Effector memory CD4-positive, alpha-beta T cell (primary cell): ENCODE data around the gene PLEKHG3.

Source experiments
- DNase-seq, 3 donors: peaks; one replicate each; pipeline ENCODE4 v3.0.0-alpha.2; 2020
- H3K27ac ChIP-seq: 2 replicates; pipeline ENCODE4 v1.7.0; 2013; ENCODE audit warnings: mild to moderate bottlenecking, low read length, moderate library complexity; ENCODE audit not compliant: insufficient read depth, poor library complexity, severe bottlenecking
- H3K27me3 ChIP-seq: replicated peaks from 2 replicates; pipeline ENCODE4 v1.7.0; 2013; ENCODE audit warnings: mild to moderate bottlenecking, low read length; ENCODE audit not compliant: insufficient read depth, control insufficient read depth, poor library complexity, severe bottlenecking
- H3K36me3 ChIP-seq: 2 replicates; pipeline ENCODE4 v1.7.0; 2013; ENCODE audit warnings: mild to moderate bottlenecking, low read length, moderate library complexity; ENCODE audit not compliant: control insufficient read depth, insufficient read depth
- H3K4me1 ChIP-seq: 2 replicates; pipeline ENCODE4 v1.7.0; 2013; ENCODE audit warnings: low read length, mild to moderate bottlenecking; ENCODE audit not compliant: control insufficient read depth, insufficient read depth, poor library complexity, severe bottlenecking
- H3K4me3 ChIP-seq: 2 replicates; pipeline ENCODE4 v1.7.0; 2013; ENCODE audit warnings: low read length, low read depth, mild to moderate bottlenecking; ENCODE audit not compliant: insufficient read depth, poor library complexity, severe bottlenecking
- H3K9me3 ChIP-seq: 2 replicates; pipeline ENCODE4 v1.7.0; 2013; ENCODE audit warnings: mild to moderate bottlenecking, low read length, moderate library complexity; ENCODE audit not compliant: control insufficient read depth

Gene PLEKHG3

DNA sequence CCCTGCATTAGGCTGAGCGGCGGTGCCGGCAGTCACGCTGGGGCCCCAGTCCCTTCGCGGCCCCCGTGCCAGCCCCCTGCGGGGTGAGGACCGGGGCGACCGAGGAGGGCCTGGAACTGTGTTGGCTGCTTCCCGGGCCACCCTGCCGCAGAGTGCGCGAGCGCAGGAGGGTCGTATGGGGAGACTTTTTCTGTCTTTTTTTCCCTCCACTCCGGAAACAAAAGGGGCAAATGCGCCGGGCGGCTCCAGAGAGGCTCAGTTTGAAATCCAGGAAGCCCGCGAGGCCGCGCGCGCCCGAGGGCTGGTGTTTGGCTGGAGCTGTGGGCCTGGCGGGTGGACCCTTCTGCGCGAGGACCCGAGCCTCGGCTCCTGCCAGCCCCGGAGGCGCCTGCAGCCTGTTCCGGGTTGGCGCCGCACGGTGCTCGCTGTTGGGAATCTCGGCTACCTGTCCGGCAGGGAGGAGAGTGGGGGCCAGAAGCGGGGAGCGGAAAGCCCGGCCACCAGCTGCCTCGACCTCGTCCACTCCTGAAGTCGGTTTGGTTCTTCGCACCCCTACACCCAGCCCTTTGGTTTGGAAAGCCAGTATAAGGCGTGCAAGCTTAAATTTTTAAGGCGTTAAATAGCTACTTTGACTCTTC is 638 bp downstream of the PLEKHG3 start:
- Histone ChIP-seq H3K36me3 (no peaks in the 10 kb centered on the region), H3K27me3 (no peaks in the 10 kb centered on the region), H3K9me3 (no peaks in the 10 kb centered on the region), H3K4me3 (peak overlapping the region; percentile 79), H3K27ac (peak overlapping the region; percentile 90), H3K4me1 (peaks cover 58% of the 10 kb centered on the region)
- DNase-seq, result no peak

DNA sequence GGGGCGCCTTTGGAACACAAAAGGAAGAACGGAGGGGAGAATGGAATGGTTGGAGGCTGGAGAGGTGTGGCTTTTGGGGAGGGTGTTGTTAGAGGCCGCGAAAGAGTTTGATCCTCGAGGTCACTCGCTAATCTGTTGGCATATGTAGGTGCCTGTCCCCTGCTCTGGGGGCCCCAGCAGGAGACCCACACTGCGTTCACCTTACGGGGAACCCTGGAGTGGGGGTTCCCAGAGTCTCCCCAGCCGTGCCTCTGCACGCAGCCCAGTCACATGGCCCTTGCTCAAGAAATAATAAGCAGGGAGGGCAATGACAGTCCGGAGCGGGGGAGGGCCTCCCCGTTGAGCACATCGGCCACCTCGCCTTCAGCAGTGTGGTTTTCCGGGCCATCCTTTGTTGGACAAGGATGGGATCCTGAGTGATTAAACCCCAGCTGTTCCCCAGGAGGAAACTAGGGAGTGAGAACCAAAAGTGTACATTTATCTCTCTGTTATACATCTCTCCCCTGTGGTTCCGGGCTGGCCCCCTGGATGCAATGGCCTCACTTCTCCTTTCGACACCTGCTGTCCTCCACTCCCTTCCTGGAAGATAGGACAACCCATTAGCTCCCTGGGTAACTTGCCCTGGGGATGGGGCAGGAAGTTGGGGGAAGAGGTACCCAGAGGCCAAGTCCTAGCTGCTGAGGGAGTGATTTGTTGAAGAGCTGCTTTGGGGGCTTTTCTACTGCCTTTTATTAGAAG is 1.3 kb downstream of the PLEKHG3 start:
- H3K27ac ChIP-seq, result peak overlapping the region; percentile 90
- H3K27me3 ChIP-seq, result no peaks in the 10 kb centered on the region
- DNase-seq, result no peak
- no peaks in the 10 kb centered on the region for H3K36me3 ChIP-seq
- H3K4me1 ChIP-seq, result peaks cover 65% of the 10 kb centered on the region
- no peaks in the 10 kb centered on the region for H3K9me3 ChIP-seq
- peak overlapping the region; percentile 79 for H3K4me3 ChIP-seq

DNA sequence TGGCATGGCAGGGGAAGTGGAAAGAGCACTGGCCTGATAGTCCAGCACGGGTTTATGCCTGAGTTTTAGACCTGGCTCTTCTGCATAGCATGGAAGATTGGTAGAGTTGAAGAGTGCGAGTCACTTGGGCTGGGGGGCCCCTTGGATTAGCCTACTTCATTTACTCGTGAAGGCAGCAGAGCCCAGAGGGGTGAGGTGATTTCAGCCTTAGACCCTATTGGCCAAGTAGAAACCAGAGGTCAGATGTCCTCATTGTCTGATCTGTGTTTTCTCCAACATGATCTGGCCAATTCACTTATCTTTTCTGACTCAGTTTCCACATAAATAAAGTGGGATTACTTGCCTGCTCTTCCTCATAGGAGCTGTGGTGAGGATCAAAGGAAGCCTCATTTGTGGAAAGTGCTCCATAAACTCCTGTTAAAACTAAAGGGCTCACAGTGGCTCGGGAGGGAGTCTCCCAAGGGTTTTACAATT is 1.9 kb downstream of the PLEKHG3 start:
- Histone ChIP-seq H3K4me1 (peaks cover 70% of the 10 kb centered on the region), H3K9me3 (no peaks in the 10 kb centered on the region), H3K27me3 (no peaks in the 10 kb centered on the region), H3K36me3 (no peaks in the 10 kb centered on the region), H3K27ac (peak overlapping the region; percentile 90), H3K4me3 (peak overlapping the region; percentile 79)
- DNase-seq, result no peak

DNA sequence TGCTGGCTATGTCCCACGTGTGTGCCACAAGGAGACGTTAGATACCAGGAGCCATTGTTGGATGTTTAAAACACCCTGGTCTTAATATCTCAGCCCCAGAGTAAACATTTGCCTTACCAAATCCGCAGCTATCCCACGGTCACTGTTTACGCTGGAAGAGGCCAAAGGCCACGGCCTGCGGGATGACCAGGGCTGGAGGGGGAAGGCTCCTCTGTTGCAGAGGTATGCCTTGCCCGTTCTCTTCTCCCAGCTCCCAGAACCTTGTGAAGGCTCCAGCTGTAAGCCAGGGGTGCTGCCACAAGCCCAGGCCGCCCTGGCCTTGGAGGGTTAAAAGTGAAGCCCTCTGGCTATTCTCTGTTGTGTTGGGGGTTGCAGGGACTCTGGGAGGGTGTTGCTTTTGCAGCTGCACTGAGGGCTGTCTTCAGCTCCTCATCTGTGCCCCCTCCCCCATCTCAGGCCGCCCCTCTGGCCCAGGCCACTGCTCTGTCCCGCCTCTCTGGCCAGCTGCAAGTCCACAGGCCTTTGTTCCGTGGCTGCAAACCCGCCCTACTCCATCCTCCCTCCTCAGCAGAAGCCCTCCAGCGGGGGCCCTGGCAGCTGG is 2.5 kb downstream of the PLEKHG3 start:
- Histone ChIP-seq H3K27ac (peak overlapping the region; percentile 90), H3K4me3 (no peak overlapping the region), H3K27me3 (no peaks in the 10 kb centered on the region), H3K4me1 (peaks cover 70% of the 10 kb centered on the region), H3K9me3 (no peaks in the 10 kb centered on the region), H3K36me3 (no peaks in the 10 kb centered on the region)
- no peak for DNase-seq

DNA sequence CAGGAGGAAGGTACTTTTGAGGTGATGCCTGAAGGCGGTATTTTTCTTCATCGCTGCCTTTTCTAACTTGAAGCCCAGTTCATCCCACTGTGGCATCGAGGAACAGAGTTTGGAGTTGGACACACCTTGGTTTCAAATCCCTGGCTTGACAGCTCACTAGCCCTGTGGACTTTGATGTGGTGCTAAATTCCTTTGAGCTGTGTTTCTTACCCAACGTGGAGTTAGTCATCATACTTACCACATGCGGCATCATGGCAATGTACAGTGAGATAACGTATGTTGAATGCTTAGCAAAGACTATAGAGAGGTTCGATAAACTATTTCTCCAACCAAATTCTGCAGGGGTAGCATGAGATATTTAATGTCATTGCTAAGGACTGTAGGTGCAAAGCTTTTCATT is 3.4 kb downstream of the PLEKHG3 start:
- Histone ChIP-seq H3K27me3 (no peaks in the 10 kb centered on the region), H3K4me3 (no peak overlapping the region), H3K9me3 (no peaks in the 10 kb centered on the region), H3K27ac (peak overlapping the region; percentile 90), H3K4me1 (peaks cover 67% of the 10 kb centered on the region), H3K36me3 (no peaks in the 10 kb centered on the region)
- DNase-seq, result no peak

DNA sequence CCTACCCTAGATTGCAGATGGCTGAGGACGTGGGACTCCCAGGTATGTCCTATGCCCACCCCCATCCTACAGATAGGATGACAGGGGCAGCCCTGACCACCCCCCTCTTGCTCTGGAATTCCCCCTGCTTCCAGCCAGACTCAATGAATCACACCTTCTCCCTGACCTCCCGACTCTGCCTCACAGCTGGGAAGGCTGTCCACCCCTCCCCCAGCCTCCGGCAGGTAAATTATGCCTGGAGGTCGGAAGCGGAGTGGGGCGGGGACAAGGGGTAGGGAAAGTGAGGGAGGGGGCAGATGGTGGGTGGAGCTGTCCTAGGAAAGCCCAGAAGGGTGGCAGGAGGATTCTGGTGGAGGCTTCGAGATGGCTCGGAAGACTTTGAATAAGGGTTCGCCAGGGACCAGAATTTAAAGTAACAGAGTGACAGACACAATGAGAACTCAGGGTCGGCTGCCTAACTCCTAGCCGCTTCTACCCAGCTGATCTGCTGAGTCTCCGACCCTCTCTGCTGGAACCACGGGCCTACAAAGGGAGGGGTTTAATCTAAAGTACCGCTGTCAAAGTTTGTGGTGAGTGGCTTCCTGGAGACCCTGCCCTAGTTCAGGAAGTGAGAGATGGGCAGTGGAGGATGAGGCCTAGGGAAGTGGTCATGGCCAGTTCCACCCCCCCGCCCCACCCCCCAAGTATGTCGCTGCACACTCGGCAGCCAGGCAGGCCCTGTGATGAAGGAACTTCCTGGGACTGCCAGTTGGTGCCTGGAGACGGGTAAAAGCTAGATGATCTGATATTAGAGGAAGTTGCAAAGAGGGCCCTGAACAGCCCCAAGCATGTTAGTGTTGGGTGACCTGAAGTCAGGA is 4.2 kb downstream of the PLEKHG3 start:
- peak overlapping the region; percentile 29 for H3K4me3 ChIP-seq
- peak in 2 of 3 donors; percentile 26 to 38 for DNase-seq
- no peaks in the 10 kb centered on the region for H3K36me3 ChIP-seq
- H3K4me1 ChIP-seq, result peaks cover 60% of the 10 kb centered on the region
- peak overlapping the region; percentile 90 for H3K27ac ChIP-seq
- H3K27me3 ChIP-seq, result no peaks in the 10 kb centered on the region
- H3K9me3 ChIP-seq, result no peaks in the 10 kb centered on the region

DNA sequence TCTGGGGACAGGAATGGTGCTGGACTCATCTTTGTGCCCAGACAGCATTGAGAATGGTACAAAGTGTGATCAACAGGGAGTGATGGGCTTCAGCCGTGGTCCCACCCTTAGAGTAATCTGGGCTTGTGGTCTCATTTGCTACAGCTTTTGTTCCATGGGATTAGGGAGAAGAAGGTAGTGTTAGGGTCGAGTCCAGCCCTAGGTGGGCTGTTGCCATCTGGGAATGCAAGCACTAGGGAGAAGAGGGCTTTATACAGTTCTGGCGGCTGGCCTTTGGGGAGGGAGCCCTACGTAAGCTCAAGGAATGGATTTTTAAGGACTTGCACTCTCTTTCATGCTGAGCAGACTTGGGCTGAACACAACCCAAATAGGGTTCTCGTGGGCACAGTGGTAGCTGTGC is 4.9 kb downstream of the PLEKHG3 start:
- peak overlapping the region; percentile 29 for H3K4me3 ChIP-seq
- no peak for DNase-seq
- H3K36me3 ChIP-seq, result no peaks in the 10 kb centered on the region
- H3K4me1 ChIP-seq, result peaks cover 54% of the 10 kb centered on the region
- peak overlapping the region; percentile 90 for H3K27ac ChIP-seq
- no peaks in the 10 kb centered on the region for H3K27me3 ChIP-seq
- H3K9me3 ChIP-seq, result no peaks in the 10 kb centered on the region

DNA sequence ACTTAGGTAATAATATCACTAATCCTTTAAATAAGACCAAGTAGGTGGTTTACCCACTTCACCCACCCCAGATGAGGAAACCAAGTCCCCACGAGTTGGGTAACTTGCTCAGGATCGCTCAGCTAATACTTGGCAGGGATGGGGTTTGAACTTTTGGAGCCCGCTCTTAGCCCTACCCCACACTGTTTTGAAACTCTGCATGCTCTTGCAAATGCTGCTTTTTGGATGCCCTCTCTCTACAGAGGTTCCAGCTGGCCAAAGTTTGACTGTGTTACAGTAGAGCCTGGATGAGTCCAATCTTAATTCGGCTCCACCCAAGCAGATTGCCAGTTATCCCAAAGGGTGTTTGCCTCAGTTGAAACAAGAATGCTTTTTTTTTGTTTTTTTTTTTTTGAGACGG is 6.8 kb downstream of the PLEKHG3 start:
- H3K27ac ChIP-seq, result no peak overlapping the region
- no peak for DNase-seq
- no peak overlapping the region for H3K4me3 ChIP-seq
- no peaks in the 10 kb centered on the region for H3K27me3 ChIP-seq
- H3K36me3 ChIP-seq, result no peaks in the 10 kb centered on the region
- H3K4me1 ChIP-seq, result peaks cover 62% of the 10 kb centered on the region
- no peaks in the 10 kb centered on the region for H3K9me3 ChIP-seq

DNA sequence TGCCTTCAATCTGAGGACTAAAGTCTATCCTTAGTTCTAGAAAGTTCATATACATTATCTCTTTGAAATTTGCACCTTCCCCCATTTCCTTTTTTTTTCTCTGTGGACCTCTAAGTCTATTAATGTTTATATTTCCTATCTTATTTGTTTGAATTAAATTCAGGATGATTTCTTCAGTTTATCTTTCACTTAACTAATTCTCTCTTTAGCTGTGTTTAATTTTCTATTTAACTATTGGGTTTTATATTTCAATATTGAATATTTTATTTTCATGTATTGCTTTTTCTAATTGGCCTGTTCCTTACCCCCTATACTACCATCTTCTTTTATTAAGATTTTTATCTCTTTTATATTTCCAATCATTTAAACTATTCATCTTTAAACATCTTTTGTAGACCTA is 9.5 kb downstream of the PLEKHG3 start:
- Histone ChIP-seq H3K4me3 (no peak overlapping the region), H3K4me1 (peaks cover 65% of the 10 kb centered on the region), H3K36me3 (no peaks in the 10 kb centered on the region), H3K27ac (no peak overlapping the region), H3K27me3 (no peaks in the 10 kb centered on the region), H3K9me3 (no peaks in the 10 kb centered on the region)
- no peak for DNase-seq
